EH (cell line): ENCODE results near the gene EIF3K.
"Not testable (repeated sequence)": the region's sequence is repeated elsewhere in the genome, so short reads cannot be mapped to it uniquely, and the experiment has no call there.

Experiments
- DNase-seq: peaks from one replicate; pipeline ENCODE4 v3.0.0-alpha.2; 2015; ENCODE audit warnings: low read depth

The EIF3K gene

GRCh38 chr19:38617764-38618589 lies 1.0 kb upstream of the EIF3K start, which contains the start of gene MAP4K1:
TSS of gene MAP4K1 (minus strand) at chr19:38617953. CDS start at chr19:38617895, 58 bp downstream.
- no peak for DNase-seq

- DNase-seq = no peak
Observed at GRCh38 chr19:38619361-38620174, 580 bp downstream of the EIF3K start.

- no peak for DNase-seq
Observed at GRCh38 chr19:38624822-38625221, 5.8 kb downstream of the EIF3K start.

- no peak for DNase-seq
Observed at GRCh38 chr19:38626401-38626800, 7.4 kb downstream of the EIF3K start.

GRCh38 chr19:38629568-38629967 lies 10.6 kb downstream of the EIF3K start:
- no peak for DNase-seq

GRCh38 chr19:38631301-38631700 lies 12.3 kb downstream of the EIF3K start:
- not testable (repeated sequence) for DNase-seq

- DNase-seq = not testable (repeated sequence)
Observed at GRCh38 chr19:38631811-38632475, 13.0 kb downstream of the EIF3K start.

GRCh38 chr19:38632476-38633213 lies 13.7 kb downstream of the EIF3K start:
- DNase-seq = no peak

- DNase-seq = peak; percentile 75
Observed at GRCh38 chr19:38634757-38635482, 15.9 kb downstream of the EIF3K start.

- DNase-seq = no peak
Observed at GRCh38 chr19:38635483-38636399, 16.8 kb downstream of the EIF3K start.

- DNase-seq = no peak
Observed at GRCh38 chr19:38638461-38638860, 19.5 kb downstream of the EIF3K start.

- no peak for DNase-seq
Observed at GRCh38 chr19:38639679-38640078, 20.7 kb downstream of the EIF3K start.

- no peak for DNase-seq
Observed at GRCh38 chr19:38640368-38640767, 21.4 kb downstream of the EIF3K start.

- DNase-seq = no peak
Observed at GRCh38 chr19:38642176-38642575, 23.2 kb downstream of the EIF3K start.

- peak; percentile 45 for DNase-seq
Observed at GRCh38 chr19:38644719-38645118, 25.7 kb downstream of the EIF3K start.

GRCh38 chr19:38647368-38647965 lies 28.5 kb downstream of the EIF3K start, which contains the start of gene ACTN4:
TSS of gene ACTN4 (plus strand) at chr19:38647649. CDS start at chr19:38647746, 97 bp downstream.
- DNase-seq = peak; percentile 96

GRCh38 chr19:38647966-38648768 lies 29.2 kb downstream of the EIF3K start:
- DNase-seq = no peak

GRCh38 chr19:38648769-38649304 lies 29.8 kb downstream of the EIF3K start:
- DNase-seq = peak; percentile 25
